SHP77 treated with DMSO at 0.1 percent for 48 hours (cell line): ENCODE data around the gene TMEM126A.
A peak's percentile ranks its signal among the peaks of the same experiment; 100 is the strongest.
"Not testable (repeated sequence)": the region's sequence is repeated elsewhere in the genome, so short reads cannot be mapped to it uniquely, and the experiment has no call there.

ENCODE experiments used
- DNase-seq: peaks from one replicate; lab custom pipeline; 2025; lab: John Stamatoyannopoulos, UW

Gene TMEM126A

GRCh38 chr11:85647604-85648299 lies at the start of gene TMEM126A:
TSS of gene TMEM126A (plus strand) at chr11:85647967. CDS start at chr11:85650256, 2,289 bp downstream.
- peak; percentile 89 for DNase-seq

- DNase-seq = no peak
These were observed 48.7 kb upstream of the TMEM126A start for GRCh38 chr11:85599083-85599482.

- no peak for DNase-seq
These were observed 45.1 kb upstream of the TMEM126A start for GRCh38 chr11:85602526-85603213.

GRCh38 chr11:85603220-85603619 lies 44.5 kb upstream of the TMEM126A start:
- DNase-seq = no peak

- not testable (repeated sequence) for DNase-seq
These were observed 41.5 kb upstream of the TMEM126A start for GRCh38 chr11:85606237-85606636.

- not testable (repeated sequence) for DNase-seq
These were observed 39.1 kb upstream of the TMEM126A start for GRCh38 chr11:85608621-85609020.

GRCh38 chr11:85609286-85609685 lies 38.5 kb upstream of the TMEM126A start:
- not testable (repeated sequence) for DNase-seq

GRCh38 chr11:85611643-85612042 lies 36.1 kb upstream of the TMEM126A start:
- DNase-seq = not testable (repeated sequence)

- no peak for DNase-seq
These were observed 28.3 kb upstream of the TMEM126A start for GRCh38 chr11:85619499-85619898.

GRCh38 chr11:85620256-85620655 lies 27.5 kb upstream of the TMEM126A start:
- DNase-seq = no peak

- DNase-seq = no peak
These were observed 21.3 kb upstream of the TMEM126A start for GRCh38 chr11:85626496-85626895.

GRCh38 chr11:85627332-85627997 lies 20.3 kb upstream of the TMEM126A start, which contains the start of gene DLG2:
TSS of gene DLG2 (minus strand) at chr11:85627344.
- DNase-seq = no peak

GRCh38 chr11:85627998-85628770 lies 19.6 kb upstream of the TMEM126A start, which contains the start of gene TMEM126B:
TSS of gene TMEM126B (plus strand) at chr11:85628593. CDS start at chr11:85628608, 15 bp downstream.
- DNase-seq = peak; percentile 97

- DNase-seq = no peak
These were observed 18.9 kb upstream of the TMEM126A start for GRCh38 chr11:85628771-85629341.

GRCh38 chr11:85634747-85635146 lies 13.0 kb upstream of the TMEM126A start:
- no peak for DNase-seq

- DNase-seq = no peak
These were observed 4.6 kb upstream of the TMEM126A start for GRCh38 chr11:85643191-85643614.

GRCh38 chr11:85647078-85647477 lies 689 bp upstream of the TMEM126A start:
- DNase-seq = no peak

GRCh38 chr11:85651118-85651517 lies 3.4 kb downstream of the TMEM126A start:
- DNase-seq = no peak

- DNase-seq = no peak
These were observed 5.2 kb downstream of the TMEM126A start for GRCh38 chr11:85652786-85653447.

GRCh38 chr11:85654343-85654742 lies 6.6 kb downstream of the TMEM126A start:
- not testable (repeated sequence) for DNase-seq

GRCh38 chr11:85656777-85657176 lies 9.0 kb downstream of the TMEM126A start:
- DNase-seq = no peak
